ENCODE measurements around the gene EIF3I. TPM values are rescaled to one million over a fixed set of nuclear protein-coding genes. Genes with fewer than 3 reads are reported as not detected.

The EIF3I gene
- total RNA-seq, 1 donor: 280 TPM

DNA sequence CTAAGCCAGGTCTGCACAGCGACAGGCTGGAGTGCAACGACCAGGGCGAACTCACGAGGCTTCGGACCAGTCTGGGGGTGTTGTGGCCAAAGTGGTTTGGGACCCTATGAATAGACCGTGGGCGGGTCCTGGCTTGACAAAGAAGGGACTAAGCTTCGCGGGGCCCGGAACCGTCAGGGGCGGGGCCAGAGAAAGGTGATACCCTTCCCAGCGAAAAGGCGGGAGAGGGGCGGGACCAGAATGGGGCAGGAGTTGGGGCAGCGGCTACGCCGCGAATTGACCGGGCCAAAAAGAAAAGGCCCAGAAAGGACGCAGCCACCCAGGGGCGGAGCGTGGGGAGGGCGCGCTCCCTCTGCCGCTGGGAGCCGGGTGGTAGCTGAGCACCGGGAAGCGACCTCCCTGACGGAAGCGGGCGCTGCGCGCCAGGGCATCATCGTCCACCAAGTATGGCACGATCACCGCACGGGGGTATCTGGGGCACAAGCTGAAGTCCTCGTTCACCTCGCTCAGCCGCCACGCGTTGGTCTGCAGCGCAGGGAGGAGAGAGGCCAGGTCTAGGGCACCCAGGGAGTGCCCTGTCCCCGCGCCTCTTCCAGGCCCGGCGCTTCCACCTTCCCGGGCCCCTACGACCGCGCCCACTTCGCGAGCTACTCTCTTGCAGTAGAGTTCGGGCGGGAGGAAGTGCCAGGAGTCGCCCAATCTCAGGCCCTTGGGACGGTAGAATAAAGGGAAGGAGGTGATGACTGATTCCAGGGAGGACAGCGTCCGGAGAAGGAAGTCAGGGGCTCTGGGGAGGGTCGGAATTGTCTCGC, 18.1 kb downstream of the EIF3I start:
- H3K4me3 ChIP-seq (ENCODE audit: low read depth, low read length): peak overlapping the region; percentile 87
- TF ChIP-seq, protein P1, sequence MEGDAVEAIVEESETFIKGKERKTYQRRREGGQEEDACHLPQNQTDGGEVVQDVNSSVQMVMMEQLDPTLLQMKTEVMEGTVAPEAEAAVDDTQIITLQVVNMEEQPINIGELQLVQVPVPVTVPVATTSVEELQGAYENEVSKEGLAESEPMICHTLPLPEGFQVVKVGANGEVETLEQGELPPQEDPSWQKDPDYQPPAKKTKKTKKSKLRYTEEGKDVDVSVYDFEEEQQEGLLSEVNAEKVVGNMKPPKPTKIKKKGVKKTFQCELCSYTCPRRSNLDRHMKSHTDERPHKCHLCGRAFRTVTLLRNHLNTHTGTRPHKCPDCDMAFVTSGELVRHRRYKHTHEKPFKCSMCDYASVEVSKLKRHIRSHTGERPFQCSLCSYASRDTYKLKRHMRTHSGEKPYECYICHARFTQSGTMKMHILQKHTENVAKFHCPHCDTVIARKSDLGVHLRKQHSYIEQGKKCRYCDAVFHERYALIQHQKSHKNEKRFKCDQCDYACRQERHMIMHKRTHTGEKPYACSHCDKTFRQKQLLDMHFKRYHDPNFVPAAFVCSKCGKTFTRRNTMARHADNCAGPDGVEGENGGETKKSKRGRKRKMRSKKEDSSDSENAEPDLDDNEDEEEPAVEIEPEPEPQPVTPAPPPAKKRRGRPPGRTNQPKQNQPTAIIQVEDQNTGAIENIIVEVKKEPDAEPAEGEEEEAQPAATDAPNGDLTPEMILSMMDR (IDR thresholded peaks at IDR 0.05; ENCODE audit: insufficient read depth, low read depth, low read length): peak; percentile 28
- DNase-seq (ENCODE audit: low read depth): peak; percentile 57

- peak; percentile 69 for DNase-seq (ENCODE audit: low read depth)
- TF ChIP-seq, protein P1 (IDR thresholded peaks at IDR 0.05; ENCODE audit: insufficient read depth, low read depth, low read length): no peak
- H3K4me3 ChIP-seq (ENCODE audit: low read depth, low read length): peak overlapping the region; percentile 87
Observed at GRCh38 chr1:32241001-32241763, 19.0 kb downstream of the EIF3I start.

- peak overlapping the region; percentile 37 for H3K4me3 ChIP-seq (ENCODE audit: low read depth, low read length)
- TF ChIP-seq, protein P1 (IDR thresholded peaks at IDR 0.05; ENCODE audit: insufficient read depth, low read depth, low read length): no peak
- DNase-seq (ENCODE audit: low read depth): peak; percentile 62
Observed at GRCh38 chr1:32242341-32242851, 20.2 kb downstream of the EIF3I start.

GRCh38 chr1:32246888-32247273, 24.7 kb downstream of the EIF3I start, which contains the start of gene FAM167B:
TSS of gene FAM167B (plus strand) at chr1:32247222. CDS start at chr1:32247422, 200 bp downstream.
- peak; percentile 87 for DNase-seq (ENCODE audit: low read depth)

GRCh38 chr1:32247452-32247851, 25.2 kb downstream of the EIF3I start:
- H3K4me3 ChIP-seq (ENCODE audit: low read depth, low read length): no peak overlapping the region
- no peak for DNase-seq (ENCODE audit: low read depth)
- TF ChIP-seq, protein P1 (IDR thresholded peaks at IDR 0.05; ENCODE audit: insufficient read depth, low read depth, low read length): no peak

More at GRCh38 chr1:32246888-32247273, 24.7 kb downstream of the EIF3I start, which contains the start of gene FAM167B:
- no peak within 1 kb of the TSS for H3K4me3 ChIP-seq (ENCODE audit: low read depth, low read length)
- TF ChIP-seq, protein P1 (IDR thresholded peaks at IDR 0.05; ENCODE audit: insufficient read depth, low read depth, low read length): no peak

- DNase-seq (ENCODE audit: low read depth): peak; percentile 72
- TF ChIP-seq, protein P1 (IDR thresholded peaks at IDR 0.05; ENCODE audit: insufficient read depth, low read depth, low read length): peak; percentile 91
- H3K4me3 ChIP-seq (ENCODE audit: low read depth, low read length): no peak overlapping the region
Observed at GRCh38 chr1:32247983-32248889, 26.0 kb downstream of the EIF3I start.
